ENCODE measurements around the gene ZKSCAN5.
A peak's percentile ranks its signal among the peaks of the same experiment; 100 is the strongest.

Gene ZKSCAN5

GRCh38 chr7:99473315-99473596 lies 31.2 kb upstream of the ZKSCAN5 start:
- no peaks in the 10 kb centered on the region for H3K27me3 ChIP-seq (ENCODE audit: insufficient read depth, low read length, poor library complexity, severe bottlenecking)
- H2AFZ ChIP-seq (ENCODE audit: low read length): peak overlapping the region; percentile 97
- no peaks in the 10 kb centered on the region for H3K9me3 ChIP-seq (ENCODE audit: insufficient read depth, low read depth, low read length)
- no peak for TF ChIP-seq CTCF (conservative IDR thresholded peaks at IDR 0.05; ENCODE audit: low read length)
- TF ChIP-seq EZH2phosphoT487 (IDR thresholded peaks at IDR 0.05; ENCODE audit: borderline replicate concordance): no peak
- peaks cover 13% of the 10 kb centered on the region for H4K20me1 ChIP-seq (ENCODE audit: insufficient read depth, low read length, poor library complexity, severe bottlenecking)
- no peaks in the 10 kb centered on the region for H3F3A ChIP-seq (ENCODE audit: low read depth)
- H3K4me3 ChIP-seq (ENCODE audit: low read length, poor library complexity, severe bottlenecking): peak overlapping the region; percentile 80
- peaks cover 9% of the 10 kb centered on the region; the same call in 1 of the 2 replicates for H3K36me3 ChIP-seq (ENCODE audit: insufficient read depth, low read length)
- peaks cover 55% of the 10 kb centered on the region for H3K79me2 ChIP-seq (ENCODE audit: insufficient read depth, low read length)
- H3K4me2 ChIP-seq (ENCODE audit: low read depth, low read length, poor library complexity, severe bottlenecking): peak overlapping the region; percentile 74
- H3K9ac ChIP-seq (ENCODE audit: low read depth, low read length, poor library complexity, severe bottlenecking): peak overlapping the region; percentile 85
- H3K9me2 ChIP-seq (replicated peaks; ENCODE audit: low read depth, low read length): no peaks in the 10 kb centered on the region
- peaks cover 19% of the 10 kb centered on the region for H3K4me1 ChIP-seq (ENCODE audit: insufficient read depth, low read length, poor library complexity, severe bottlenecking)

GRCh38 chr7:99476107-99476506 lies 28.4 kb upstream of the ZKSCAN5 start:
- H3K9ac ChIP-seq (ENCODE audit: low read depth, low read length, poor library complexity, severe bottlenecking): no peak overlapping the region
- H3K79me2 ChIP-seq (ENCODE audit: insufficient read depth, low read length): peaks cover 75% of the 10 kb centered on the region
- H3K4me3 ChIP-seq (ENCODE audit: low read length, poor library complexity, severe bottlenecking): no peak overlapping the region
- H3K36me3 ChIP-seq (ENCODE audit: insufficient read depth, low read length): peaks cover 31% of the 10 kb centered on the region
- H3K27me3 ChIP-seq (ENCODE audit: insufficient read depth, low read length, poor library complexity, severe bottlenecking): no peaks in the 10 kb centered on the region
- peaks cover 13% of the 10 kb centered on the region for H4K20me1 ChIP-seq (ENCODE audit: insufficient read depth, low read length, poor library complexity, severe bottlenecking)
- no peak overlapping the region for H2AFZ ChIP-seq (ENCODE audit: low read length)
- H3F3A ChIP-seq (ENCODE audit: low read depth): no peaks in the 10 kb centered on the region
- TF ChIP-seq CTCF (conservative IDR thresholded peaks at IDR 0.05; ENCODE audit: low read length): no peak
- TF ChIP-seq EZH2phosphoT487 (IDR thresholded peaks at IDR 0.05; ENCODE audit: borderline replicate concordance): no peak
- no peaks in the 10 kb centered on the region for H3K9me2 ChIP-seq (replicated peaks; ENCODE audit: low read depth, low read length)
- no peaks in the 10 kb centered on the region for H3K9me3 ChIP-seq (ENCODE audit: insufficient read depth, low read depth, low read length)
- peaks cover 19% of the 10 kb centered on the region for H3K4me1 ChIP-seq (ENCODE audit: insufficient read depth, low read length, poor library complexity, severe bottlenecking)
- H3K4me2 ChIP-seq (ENCODE audit: low read depth, low read length, poor library complexity, severe bottlenecking): peak overlapping the region; percentile 74

GRCh38 chr7:99478464-99479440 lies 25.7 kb upstream of the ZKSCAN5 start:
- Histone ChIP-seq H3K27me3 (ENCODE audit: insufficient read depth, low read length, poor library complexity, severe bottlenecking) (no peaks in the 10 kb centered on the region), H4K20me1 (ENCODE audit: insufficient read depth, low read length, poor library complexity, severe bottlenecking) (peaks cover 9% of the 10 kb centered on the region), H3K9me3 (ENCODE audit: insufficient read depth, low read depth, low read length) (no peaks in the 10 kb centered on the region), H3K79me2 (ENCODE audit: insufficient read depth, low read length) (peaks cover 65% of the 10 kb centered on the region), H3K9ac (ENCODE audit: low read depth, low read length, poor library complexity, severe bottlenecking) (no peak overlapping the region), H3K4me2 (ENCODE audit: low read depth, low read length, poor library complexity, severe bottlenecking) (no peak overlapping the region), H3K36me3 (ENCODE audit: insufficient read depth, low read length) (peaks cover 37% of the 10 kb centered on the region), H2AFZ (ENCODE audit: low read length) (no peak overlapping the region), H3K4me1 (ENCODE audit: insufficient read depth, low read length, poor library complexity, severe bottlenecking) (peaks cover 17% of the 10 kb centered on the region), H3K9me2 (replicated peaks; ENCODE audit: low read depth, low read length) (no peaks in the 10 kb centered on the region), H3K4me3 (ENCODE audit: low read length, poor library complexity, severe bottlenecking) (no peak overlapping the region), H3F3A (ENCODE audit: low read depth) (no peaks in the 10 kb centered on the region)
- TF ChIP-seq EZH2phosphoT487 (IDR thresholded peaks at IDR 0.05; ENCODE audit: borderline replicate concordance) (no peak), CTCF (conservative IDR thresholded peaks at IDR 0.05; ENCODE audit: low read length) (no peak)
